Mucosa of descending colon (tissue), 3 donors: ENCODE measurements around the gene SFTPA2. TPM values are rescaled to one million over a fixed set of nuclear protein-coding genes. Genes with fewer than 3 reads are reported as not detected.
A peak's percentile ranks its signal among the peaks of the same experiment; 100 is the strongest.
"Not testable (repeated sequence)": the region's sequence is repeated elsewhere in the genome, so short reads cannot be mapped to it uniquely, and the experiment has no call there.

ENCODE experiments used
- ATAC-seq: fragments of 200-7000 bp; cut with Tn5 transposase; one replicate; pipeline ENCODE4 v1.9.1; 2020; ENCODE audit warnings: mild to moderate bottlenecking, moderate library complexity
- DNase-seq, 3 donors: peaks; one replicate each; pipeline ENCODE4 v3.0.0-alpha.2; 2020
- H3K36me3 ChIP-seq: fragments of 200-600 bp; one replicate; pipeline ENCODE4 v1.8.0; 2021; ENCODE audit warnings: low read depth, mild to moderate bottlenecking
- H3K4me1 ChIP-seq: fragments of 200-600 bp; one replicate; pipeline ENCODE4 v1.8.0; 2021; ENCODE audit warnings: low read depth, mild to moderate bottlenecking
- H3K4me3 ChIP-seq: fragments of 200-600 bp; one replicate; pipeline ENCODE4 v1.8.0; 2021; ENCODE audit warnings: mild to moderate bottlenecking
- H3K9me3 ChIP-seq: fragments of 200-600 bp; one replicate; pipeline ENCODE4 v1.8.0; 2021; ENCODE audit warnings: mild to moderate bottlenecking
- intact Hi-C, 2 donors: fragments of 100-400 bp; cut with DNase I in 1 of 2; cut with micrococcal nuclease in 1 of 2; formaldehyde crosslinking; loops; one replicate each; pipeline versions ENCODE4 v1.11.0 to v1.11.1; 2022; cut with DNase I, micrococcal nuclease
- total RNA-seq, 3 donors: library from RNA; stranded (reverse); fragmentation: NEBNext Ultra II Directional in 2 of 3; extraction: Animal tissue kit (Norgen Biotek cat#: 25700) in 2 of 3; gene quantifications; one replicate each; pipeline versions ENCODE4 v1.2.1 to v1.2.4, GENCODE V29; 2021 to 2023
- donor health status: DM: no; HTN: no; CAD: no; lungs with moderate emphysema.
- donor health status: DM: no; HTN: no; CAD: no.
- donor health status: DM: no; HTN: yes; CAD: no.

Gene SFTPA2
- total RNA-seq, 3 donors from 2014 or later = 1.0 to 8.2 (median 2.8) TPM

GRCh38 chr10:79525049-79525710 is 35.0 kb downstream of the SFTPA2 start:
- H3K4me1 ChIP-seq, ATAC-seq, intact Hi-C loops: not testable (repeated sequence)

GRCh38 chr10:79523157-79523853 is 36.9 kb downstream of the SFTPA2 start:
- H3K9me3 ChIP-seq, DNase-seq, H3K4me3 ChIP-seq, ATAC-seq, H3K4me1 ChIP-seq, intact Hi-C loops, H3K36me3 ChIP-seq: not testable (repeated sequence)

More at GRCh38 chr10:79525049-79525710, 35.0 kb downstream of the SFTPA2 start:
- H3K9me3 ChIP-seq, H3K4me3 ChIP-seq, H3K36me3 ChIP-seq, DNase-seq: not testable (repeated sequence)

GRCh38 chr10:79522464-79522863 is 37.7 kb downstream of the SFTPA2 start:
- H3K9me3 ChIP-seq, DNase-seq, intact Hi-C loops, H3K4me1 ChIP-seq, ATAC-seq, H3K36me3 ChIP-seq, H3K4me3 ChIP-seq: not testable (repeated sequence)

- not testable (repeated sequence) for DNase-seq, H3K4me1 ChIP-seq
Measured at GRCh38 chr10:79521751-79522150, 38.5 kb downstream of the SFTPA2 start.

GRCh38 chr10:79517567-79517966 is 42.6 kb downstream of the SFTPA2 start:
- H3K4me3 ChIP-seq, H3K9me3 ChIP-seq, H3K36me3 ChIP-seq, ATAC-seq, intact Hi-C loops, DNase-seq, H3K4me1 ChIP-seq: not testable (repeated sequence)

More at GRCh38 chr10:79521751-79522150, 38.5 kb downstream of the SFTPA2 start:
- H3K36me3 ChIP-seq, ATAC-seq, H3K4me3 ChIP-seq, H3K9me3 ChIP-seq, intact Hi-C loops: not testable (repeated sequence)

- ATAC-seq, intact Hi-C loops, H3K4me1 ChIP-seq, H3K4me3 ChIP-seq, DNase-seq, H3K36me3 ChIP-seq, H3K9me3 ChIP-seq: not testable (repeated sequence)
Measured at GRCh38 chr10:79516532-79517205, 43.5 kb downstream of the SFTPA2 start.

GRCh38 chr10:79511891-79512583 is 48.2 kb downstream of the SFTPA2 start, which contains the start of gene EIF5AL1:
TSS of gene EIF5AL1 (plus strand) at chr10:79512533. CDS start at chr10:79512650, 117 bp downstream.
- H3K4me3 ChIP-seq, DNase-seq, H3K4me1 ChIP-seq, H3K9me3 ChIP-seq, intact Hi-C loops, H3K36me3 ChIP-seq, ATAC-seq: not testable (repeated sequence)

GRCh38 chr10:79509934-79510508 is 50.2 kb downstream of the SFTPA2 start:
- intact Hi-C loops, DNase-seq, H3K4me1 ChIP-seq, ATAC-seq, H3K4me3 ChIP-seq, H3K36me3 ChIP-seq, H3K9me3 ChIP-seq: not testable (repeated sequence)

- intact Hi-C loops, H3K4me1 ChIP-seq, H3K4me3 ChIP-seq, H3K9me3 ChIP-seq, H3K36me3 ChIP-seq, DNase-seq: not testable (repeated sequence)
- ATAC-seq = peak; percentile 60
Measured at GRCh38 chr10:79509306-79509933, 50.8 kb downstream of the SFTPA2 start.

- H3K4me3 ChIP-seq, H3K4me1 ChIP-seq, H3K36me3 ChIP-seq, intact Hi-C loops, ATAC-seq, DNase-seq, H3K9me3 ChIP-seq: not testable (repeated sequence)
Measured at GRCh38 chr10:79508245-79508644, 52.0 kb downstream of the SFTPA2 start.
